Stimulated activated CD8-positive, alpha-beta memory T cell treated with anti-CD3 and anti-CD28 coated beads, Interleukin-4, amount 100 ng/mL, for 24 hours (primary cell): ENCODE data around the gene CCDC185.
"Not testable (repeated sequence)": the region's sequence is repeated elsewhere in the genome, so short reads cannot be mapped to it uniquely, and the experiment has no call there.

Experiments
- DNase-seq: peaks from one replicate; pipeline ENCODE4 v3.0.0-alpha.2; 2020; ENCODE audit warnings: low read depth

Gene CCDC185

DNA sequence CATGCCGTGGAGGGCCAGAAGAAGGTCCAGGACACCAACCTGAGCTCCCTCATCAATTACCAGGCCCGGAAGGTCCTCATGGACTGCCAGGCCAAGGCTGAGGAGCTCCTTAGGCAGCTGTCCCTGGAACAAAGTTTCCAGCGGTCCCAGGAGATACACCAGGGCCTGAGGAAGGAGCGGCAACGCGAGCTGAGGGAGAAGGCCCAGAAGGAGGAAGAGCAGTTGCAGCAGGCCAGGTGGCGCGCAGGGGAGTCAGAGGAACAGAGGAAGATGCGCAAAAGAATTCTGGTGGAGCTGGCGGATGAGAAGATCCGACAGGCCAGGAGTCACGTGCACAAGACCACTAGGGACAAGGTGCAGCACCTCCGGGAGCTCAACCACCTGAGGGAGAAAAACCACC, 1.5 kb downstream of the CCDC185 start:
- no peak for DNase-seq

DNA sequence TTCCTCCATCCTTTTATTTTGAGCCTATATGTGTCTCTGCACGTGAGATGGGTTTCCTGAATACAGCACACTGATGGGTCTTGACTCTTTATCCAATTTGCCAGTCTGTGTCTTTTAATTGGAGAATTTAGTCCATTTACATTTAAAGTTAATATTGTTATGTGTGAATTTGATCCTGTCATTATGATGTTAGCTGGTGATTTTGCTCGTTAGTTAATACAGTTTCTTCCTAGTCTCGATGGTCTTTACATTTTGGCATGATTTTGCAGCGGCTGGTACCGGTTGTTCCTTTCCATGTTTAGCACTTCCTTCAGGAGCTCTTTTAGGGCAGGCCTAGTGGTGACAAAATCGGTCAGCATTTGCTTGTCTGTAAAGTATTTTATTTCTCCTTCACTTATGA, 6.2 kb downstream of the CCDC185 start:
- DNase-seq: not testable (repeated sequence)

DNA sequence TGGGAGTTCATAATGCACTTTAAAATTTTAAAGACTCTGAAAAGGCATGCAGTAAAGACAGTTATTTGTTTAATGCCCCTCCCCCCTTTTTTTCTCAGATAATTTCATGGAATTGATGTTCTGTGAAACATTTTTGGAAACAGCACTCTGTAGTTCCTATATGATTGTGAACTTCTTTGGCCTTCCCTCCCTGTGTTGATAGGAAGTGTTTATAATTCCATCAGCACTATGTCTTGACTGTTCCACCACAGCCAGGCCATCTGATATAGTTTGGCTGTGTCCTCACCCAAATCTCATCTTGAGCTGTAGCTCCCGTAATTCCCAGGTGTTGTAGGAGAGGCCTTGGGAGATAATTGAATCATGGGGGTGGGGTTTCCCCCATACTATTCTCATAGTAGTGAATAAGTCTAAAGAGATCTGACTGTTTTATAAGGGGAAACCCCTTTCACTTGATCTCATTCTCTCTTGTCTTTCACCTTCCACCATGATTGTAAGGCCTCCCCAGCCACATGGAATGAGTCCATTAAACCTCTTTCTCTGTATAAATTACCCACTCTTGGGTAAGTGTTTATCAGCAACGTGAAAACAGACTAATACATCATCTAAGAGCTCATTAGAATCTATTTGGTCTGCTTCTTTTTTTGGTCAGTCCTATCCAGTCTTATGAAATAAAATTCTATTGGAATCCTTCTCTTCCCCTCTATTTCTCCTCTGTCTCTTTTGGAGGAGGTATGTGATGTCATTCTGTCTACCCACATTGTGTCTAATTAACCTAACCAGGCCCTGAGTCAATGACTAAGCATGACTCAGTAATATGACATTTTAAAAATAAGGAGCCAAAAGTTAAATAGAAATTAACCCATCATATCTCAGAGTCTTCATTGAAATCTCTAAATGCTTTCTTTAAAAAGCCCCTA, 8.9 kb downstream of the CCDC185 start:
- DNase-seq: no peak

DNA sequence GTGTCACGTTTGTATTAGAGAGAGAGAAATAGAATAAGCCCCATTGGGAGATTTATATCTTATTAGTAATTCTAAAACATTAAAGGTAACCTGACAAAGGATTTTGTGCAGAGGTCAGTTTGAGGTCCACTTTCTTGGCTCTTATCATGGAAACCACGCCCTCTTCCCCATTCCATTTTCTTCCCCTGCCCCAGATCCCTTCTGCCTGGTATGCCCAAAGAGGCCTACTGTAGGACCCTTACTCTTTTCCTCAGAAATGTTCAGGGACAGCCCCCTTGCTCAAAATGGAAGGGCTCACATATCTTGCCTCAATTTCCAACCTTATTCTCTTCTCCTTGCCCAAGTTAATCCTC, 9.6 kb downstream of the CCDC185 start:
- DNase-seq: no peak

DNA sequence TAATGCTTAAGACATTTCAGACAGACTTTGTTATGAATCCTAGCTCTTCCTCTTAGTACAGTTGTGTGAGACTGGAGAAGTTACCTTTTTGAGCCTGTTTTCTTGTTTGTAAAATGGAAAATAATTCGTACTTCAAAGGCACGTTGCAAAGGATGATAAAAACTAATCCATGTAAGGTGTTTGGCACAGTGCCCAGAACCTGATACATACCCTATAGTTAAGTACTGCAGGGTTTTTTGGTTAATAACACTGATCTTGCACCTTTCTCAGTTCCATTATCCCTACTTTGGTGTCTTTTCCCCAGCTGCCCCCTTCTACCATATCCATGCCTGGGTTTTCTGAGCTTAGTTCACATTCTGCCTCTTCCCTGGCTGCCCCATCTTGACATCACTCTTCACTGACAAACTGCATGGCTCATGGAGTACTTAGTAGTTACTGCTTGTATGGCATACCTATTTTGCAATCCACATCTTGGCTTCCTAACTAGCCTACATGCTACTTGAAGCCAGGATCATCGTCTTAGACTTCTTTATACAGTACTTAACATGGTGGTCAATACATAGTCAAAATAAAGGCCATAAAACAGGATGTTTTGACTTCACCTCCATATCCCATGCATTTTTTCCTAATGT, 10.1 kb downstream of the CCDC185 start:
- no peak for DNase-seq

DNA sequence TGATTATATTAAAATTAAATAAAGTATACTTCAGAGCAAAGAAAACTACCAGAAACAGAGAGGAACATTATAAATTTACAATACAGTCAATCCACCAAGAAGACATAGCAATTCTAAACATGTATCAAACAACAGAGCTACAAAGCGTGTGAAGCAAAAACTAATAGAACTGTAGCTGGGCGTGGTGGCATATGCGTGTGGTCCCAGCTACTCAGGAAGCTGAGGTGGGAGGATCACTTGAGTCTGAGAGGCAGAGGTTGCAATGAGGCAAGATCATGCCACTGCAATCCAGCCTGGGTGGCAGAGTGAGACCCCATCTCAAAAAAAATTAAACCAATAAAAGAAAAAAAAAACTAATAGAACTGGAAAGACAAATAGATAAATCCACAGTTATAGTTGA, 12.3 kb downstream of the CCDC185 start:
- DNase-seq: no peak

DNA sequence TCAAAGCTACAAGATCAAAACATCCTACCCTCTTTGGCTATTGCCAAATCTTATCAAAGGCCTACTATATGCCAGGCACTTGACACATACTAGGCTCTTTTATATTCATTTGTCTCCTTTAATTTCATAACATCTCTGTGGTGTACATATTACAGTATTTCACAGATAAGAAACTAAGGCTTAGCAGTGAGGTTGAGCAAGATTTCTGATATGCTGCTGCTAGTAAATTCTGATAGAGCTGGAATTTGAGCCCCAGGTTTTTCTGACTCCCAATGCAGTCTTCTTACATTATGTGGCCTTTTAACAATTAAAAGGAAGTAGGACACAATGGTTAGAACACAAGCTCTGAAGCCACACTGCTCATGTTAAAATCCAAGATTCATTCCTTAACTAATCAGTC, 16.8 kb downstream of the CCDC185 start:
- no peak for DNase-seq

DNA sequence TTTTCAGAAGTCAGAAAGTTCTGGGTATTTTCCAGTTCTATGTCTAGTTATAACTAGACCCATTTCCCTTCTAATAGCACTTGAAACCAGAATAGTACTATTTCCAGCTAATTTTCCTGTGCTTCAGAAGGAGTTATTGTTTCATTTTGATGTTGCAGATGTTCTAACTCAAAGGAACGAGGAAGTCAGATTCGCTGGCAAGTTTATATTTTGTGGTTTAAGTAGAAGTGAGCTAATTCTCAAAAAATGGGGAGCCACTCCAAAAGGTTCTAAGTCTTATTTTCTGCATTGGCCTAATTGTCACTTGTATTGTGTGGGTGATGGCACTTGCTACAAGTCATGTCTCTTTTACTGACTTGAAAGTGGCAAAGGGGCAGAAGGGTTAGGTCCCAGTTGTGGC, 18.1 kb downstream of the CCDC185 start:
- no peak for DNase-seq

DNA sequence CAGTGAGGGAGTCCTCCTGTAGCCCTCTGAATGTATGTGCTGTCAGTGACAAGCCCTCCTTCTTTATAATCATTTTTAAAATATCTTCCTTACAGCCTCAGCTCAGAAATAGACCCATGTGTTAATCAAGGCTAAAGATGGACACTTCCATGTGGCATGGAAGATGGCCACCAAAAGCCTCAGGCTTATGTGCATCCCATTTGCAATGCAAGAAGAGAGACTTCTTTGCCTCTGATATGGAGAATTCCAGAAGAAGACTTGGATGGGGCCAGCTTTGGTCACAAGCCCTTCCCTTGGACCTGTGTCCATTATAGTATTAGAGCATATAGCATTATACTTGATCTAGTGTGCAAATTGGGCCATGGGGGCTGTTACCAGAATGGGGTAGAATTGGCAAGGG, 18.5 kb downstream of the CCDC185 start:
- no peak for DNase-seq

DNA sequence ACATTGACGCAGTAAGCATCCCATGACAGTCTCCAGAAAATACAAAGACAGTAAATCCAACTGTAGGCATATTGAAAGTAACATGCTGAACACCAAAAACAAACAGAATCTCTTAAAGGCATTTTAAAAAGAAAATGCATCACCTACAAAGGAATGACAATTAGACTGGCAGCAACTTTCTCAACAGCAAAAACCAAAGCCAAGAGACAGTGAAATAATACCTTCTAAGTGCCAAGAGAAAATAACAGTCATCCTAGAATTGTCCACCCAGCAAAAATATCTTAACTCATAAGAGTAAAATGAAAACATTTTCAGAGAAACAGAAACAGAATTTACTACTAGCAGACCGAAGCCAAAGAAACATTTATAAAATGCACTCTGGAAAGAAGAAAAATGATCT, 20.0 kb downstream of the CCDC185 start:
- DNase-seq: no peak

DNA sequence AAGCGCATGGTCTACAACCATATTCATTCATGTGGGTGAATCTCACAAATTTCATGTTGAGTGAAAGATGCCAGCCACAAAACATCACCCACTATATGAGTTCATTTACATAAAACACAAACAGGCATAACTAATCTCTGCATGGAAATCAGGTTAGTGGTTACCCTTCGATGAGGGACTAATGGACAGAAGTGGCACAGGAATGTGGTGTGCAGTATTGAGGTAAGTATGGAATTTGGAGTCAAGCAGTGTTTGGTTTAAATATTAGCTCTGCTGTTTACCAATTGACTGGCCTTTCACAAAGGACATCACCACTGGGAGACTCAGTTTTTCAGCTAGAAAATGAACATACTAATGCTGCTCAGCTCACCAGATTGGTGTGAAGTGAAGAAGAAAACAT, 24.2 kb downstream of the CCDC185 start:
- DNase-seq: no peak

DNA sequence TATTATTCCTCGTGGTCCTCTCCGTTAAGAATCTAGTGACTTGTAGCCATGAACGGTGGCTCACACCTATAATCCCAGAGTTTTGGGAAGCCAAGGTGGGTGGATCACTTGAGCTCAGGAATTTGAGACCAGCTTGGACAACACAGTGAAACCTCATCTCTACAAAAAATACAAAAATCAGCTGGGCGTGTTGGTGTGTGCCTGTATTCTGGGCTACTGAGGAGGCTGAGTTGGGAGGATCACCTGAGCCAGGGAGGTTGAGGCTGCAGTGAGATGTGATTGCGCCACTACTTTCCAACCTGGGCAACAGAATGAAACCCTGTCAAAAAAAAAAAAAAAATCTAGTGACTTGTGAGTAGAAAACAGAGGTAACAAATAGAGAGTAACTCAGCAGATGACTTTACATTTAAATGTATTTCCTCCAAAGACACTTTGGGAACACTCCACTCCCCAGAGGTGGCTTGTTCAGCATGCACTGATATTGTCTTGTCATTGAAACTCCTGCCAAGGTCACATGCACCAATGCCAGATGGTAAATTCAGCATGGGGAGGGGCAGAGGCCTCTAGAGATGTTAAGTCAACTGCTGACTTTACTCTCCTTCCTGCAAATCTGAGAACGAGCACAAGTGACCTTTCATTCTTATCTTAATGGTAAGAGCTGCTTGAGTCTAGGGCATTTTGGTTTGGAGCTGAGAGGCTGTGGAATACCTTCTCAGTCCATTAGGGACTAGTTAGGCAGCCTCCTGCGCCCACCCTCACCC, 24.9 kb downstream of the CCDC185 start:
- no peak for DNase-seq

DNA sequence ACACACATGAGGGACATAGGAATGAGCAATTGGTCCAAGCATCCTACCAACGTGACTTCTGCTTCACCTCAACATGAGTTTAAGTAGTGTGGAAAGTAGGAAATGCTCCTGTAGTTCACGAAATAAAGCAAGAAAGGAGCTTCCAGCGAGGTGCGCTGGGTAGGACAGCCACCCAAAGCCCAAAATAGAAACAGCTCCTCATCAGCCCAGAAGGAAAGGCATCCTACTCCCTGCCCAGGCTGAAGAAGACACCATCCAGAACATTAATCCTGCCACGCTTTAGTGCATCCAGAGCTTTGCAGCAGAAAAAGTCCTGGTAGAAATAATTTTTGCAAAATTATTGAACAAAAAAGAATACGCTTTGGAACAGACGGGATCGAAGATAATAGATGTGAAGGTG, 25.9 kb downstream of the CCDC185 start:
- DNase-seq: no peak

DNA sequence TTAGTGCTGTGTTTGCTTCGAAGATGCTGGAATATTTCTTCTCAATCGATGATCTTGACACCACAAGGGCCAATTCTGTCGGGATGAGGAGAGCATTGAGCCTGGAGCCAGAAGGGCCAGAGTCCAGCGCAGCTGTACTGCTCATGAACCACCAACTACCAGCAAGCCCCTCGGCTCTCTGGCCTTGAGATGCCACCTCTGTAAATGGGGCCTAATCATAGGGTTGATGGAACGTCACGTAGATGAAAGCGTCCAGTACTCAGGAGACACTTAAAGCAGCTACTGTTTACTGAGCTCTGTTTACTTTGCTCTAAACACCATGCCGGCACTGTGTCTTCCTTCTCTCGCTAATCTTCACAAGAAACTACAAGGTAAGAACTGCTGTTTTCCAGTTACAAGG, 26.3 kb downstream of the CCDC185 start:
- no peak for DNase-seq

DNA sequence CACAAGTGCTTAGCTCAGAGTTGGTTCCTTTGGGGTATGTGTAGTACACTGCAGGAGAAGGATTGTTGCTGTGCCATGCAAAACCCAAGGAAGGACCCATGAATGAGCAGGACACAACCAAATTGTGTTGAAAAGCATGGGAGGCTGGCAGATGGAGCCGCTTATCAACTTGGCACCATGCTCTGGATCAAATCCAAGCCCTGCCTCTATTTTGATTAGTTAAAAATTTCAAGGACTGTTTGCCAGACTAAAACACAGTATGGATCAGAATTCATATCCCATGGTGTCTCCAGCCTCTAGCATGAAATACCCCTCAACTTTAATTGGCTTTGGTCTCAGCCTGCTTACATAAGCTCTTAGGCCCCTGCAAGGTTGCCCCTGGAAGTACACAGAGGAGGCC, 27.8 kb downstream of the CCDC185 start:
- no peak for DNase-seq

DNA sequence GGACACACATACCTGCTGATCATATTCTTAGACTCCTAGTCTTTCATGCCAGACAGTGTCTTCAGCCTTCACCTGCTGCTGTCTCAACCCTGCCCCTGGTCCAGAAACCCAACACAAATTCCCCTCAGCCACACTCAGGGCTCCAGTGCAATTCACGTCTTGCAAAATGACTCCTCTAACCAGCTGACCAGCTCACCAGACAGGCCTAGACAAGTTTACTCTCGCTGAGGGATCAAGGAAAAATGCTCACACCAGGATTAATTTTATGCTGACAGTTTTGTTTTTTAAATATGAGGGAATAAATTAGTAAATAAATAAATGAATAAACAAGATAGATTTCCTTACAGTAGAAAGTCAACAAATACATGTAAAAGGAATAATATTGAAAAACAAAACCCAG, 28.5 kb downstream of the CCDC185 start:
- DNase-seq: no peak

DNA sequence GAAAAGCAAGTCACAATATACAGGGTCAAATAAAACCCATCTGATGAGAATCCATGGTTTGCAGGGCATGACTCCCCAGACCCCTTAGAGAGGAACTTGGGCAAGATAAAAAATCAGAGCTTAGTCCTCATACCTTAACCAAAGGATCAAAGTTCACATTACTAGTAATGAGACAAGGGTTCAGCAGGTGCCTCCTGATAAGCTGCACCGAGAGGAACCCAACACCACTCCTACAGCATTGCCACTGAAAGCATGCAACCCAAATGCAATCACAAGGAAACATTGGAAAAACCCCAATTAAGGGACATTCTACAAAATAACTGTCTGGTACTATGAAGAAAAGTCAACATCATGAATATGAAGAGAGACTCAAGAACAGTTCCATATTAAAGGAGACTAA, 29.7 kb downstream of the CCDC185 start:
- no peak for DNase-seq

DNA sequence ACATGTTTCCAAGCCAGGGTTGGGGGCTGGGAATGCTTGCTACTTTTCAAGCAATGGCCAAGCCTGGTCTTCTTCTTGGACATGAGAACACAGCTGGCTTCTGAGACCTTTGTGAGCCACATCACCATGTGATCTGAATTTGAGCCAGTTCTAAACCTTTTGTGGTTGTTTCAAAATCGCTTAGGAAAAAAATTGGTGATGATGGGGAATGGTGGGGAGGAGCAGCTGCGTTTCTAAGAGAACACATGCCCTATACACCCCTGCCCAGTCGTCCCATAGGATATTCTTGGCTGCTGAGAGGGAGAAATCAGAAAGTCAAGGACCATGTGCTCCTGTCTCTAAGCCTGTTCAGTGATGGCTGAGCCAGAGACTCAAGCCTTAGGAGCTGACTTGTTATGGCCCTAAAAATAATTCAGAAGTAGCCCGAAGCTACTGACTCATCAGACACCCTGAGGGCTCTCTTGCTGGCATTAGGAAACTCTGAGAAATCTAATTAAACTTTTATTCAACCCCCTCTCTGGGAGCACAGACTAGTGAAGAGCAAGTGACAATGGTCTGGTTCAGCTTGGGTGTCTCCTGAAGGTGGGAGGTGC, 30.5 kb downstream of the CCDC185 start:
- no peak for DNase-seq

DNA sequence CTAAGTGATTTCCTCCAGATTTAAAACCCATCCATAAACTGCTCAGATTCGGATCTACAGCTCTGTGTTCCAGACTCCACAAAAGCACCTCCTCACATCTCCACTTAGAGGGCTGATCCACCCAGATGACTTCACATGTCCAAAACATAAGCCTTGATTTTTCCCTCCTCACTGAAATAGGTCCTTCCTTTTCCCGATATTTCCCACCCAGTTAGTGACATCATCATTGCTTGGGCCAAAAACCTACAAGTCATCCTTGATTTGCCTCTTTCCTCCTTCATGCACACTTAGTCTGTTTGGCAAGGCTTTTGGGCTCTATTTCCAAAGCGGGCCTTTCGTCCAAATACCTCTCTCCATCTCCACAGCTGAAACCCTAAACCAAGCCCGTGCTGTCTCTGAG, 32.3 kb downstream of the CCDC185 start:
- no peak for DNase-seq

DNA sequence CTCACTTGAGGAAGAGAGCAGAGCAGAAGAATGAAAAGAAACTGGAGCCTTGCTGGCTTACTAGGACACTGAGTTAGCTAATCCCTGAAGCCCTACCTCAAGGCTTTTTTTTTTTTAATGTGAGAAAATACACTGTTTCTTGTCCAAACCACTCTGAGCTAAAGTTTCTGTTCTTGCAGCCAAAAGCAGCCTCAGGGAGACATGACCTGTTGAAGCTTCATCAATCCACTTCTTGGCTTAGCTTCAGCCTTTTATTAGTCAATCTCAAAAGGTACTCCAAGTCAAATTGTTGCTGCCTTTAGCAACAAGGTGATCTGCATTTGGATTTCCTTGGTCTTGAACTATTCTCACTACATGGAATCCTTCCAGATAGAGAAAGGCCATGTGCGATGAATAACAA, 33.7 kb downstream of the CCDC185 start:
- DNase-seq: no peak

DNA sequence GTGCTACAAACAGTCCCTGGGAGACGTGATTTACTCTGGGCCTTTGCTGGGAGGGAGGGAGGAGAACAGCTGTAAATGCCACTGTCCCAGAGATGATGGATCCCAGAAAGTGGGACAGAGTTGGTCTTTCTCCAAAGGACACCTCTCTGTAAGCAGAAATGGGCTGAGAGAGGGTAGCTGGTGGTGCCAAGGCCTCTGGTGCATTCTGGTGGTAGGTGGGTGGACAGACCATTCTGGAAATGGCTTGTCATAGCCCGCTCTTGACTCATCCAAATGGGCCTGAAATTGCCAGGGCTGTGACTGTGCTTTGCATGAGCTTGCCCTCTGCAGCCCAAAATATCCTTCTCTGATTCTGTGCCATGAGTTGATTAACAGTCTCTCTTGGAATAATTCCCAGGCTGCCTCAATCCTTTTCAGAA, 36.1 kb downstream of the CCDC185 start:
- DNase-seq: no peak

DNA sequence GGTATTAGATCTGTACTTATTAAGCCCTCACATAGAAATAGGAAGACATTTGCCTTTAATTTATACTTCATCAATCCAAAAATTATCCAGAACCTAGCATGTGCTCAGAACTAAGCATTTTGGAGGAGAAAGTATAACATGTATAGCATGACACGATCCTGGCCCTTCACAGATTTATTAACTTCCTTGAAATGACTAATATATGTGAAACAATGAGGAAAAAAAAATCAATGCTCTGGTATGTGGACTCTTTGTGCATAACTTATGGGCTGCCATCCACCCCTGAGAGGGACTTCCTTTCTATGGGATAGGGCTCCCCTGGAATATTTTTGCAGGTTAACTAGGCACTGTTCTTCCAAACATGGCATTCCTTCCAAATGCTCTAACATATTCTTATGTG, 36.6 kb downstream of the CCDC185 start:
- no peak for DNase-seq

DNA sequence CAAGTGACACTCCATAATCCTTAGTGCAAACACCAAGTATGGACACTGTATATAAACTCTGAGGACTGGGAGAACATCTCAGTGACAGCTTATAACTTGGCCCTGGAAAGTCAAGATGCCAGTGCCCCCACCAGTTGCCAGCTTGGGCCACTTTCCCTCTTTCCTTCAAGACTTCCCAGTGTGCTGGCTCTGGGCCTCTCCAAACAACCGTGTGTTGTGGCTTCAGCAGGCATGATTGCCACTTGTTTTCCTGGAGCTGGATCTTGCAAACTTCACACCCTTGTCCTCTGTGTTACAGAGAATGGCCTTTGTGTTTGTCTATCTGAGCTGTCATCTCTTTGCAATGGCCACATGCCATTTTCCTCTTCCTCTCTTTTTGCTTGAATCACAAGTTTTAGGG, 37.0 kb downstream of the CCDC185 start:
- no peak for DNase-seq
